HCT116 (cell line): ENCODE data around the gene CLIC5.

Experiments used
- CEBPB ChIP-seq: IDR thresholded peaks from 2 replicates; pipeline ENCODE4 v1.6.1; 2012; ENCODE audit warnings: low read depth
- ELF1 ChIP-seq: IDR thresholded peaks from 2 replicates; pipeline ENCODE4 v1.6.1; 2012; ENCODE audit warnings: low read depth, borderline replicate concordance
- EZH2phosphoT487 ChIP-seq: fragments of 200-600 bp; IDR thresholded peaks from 2 replicates; pipeline ENCODE4 v1.6.1; 2018; ENCODE audit warnings: antibody characterized with exemption, borderline replicate concordance
- POLR2AphosphoS5 ChIP-seq: IDR thresholded peaks from 2 replicates; pipeline ENCODE4 v1.6.1; 2011; ENCODE audit warnings: mild to moderate bottlenecking, low read depth, low read length, moderate library complexity
- YY1 ChIP-seq: IDR thresholded peaks from 2 replicates; pipeline ENCODE4 v1.6.1; 2011; ENCODE audit warnings: low read length, low read depth, moderate library complexity, mild to moderate bottlenecking; ENCODE audit not compliant: insufficient replicate concordance; ENCODE audit errors: extremely low read depth
- TF ChIP-seq, protein P1 (sequence below), 3 experiments: fragments of 200-600 bp in 1 of 3; sonication (generic) in 1 of 3; IDR thresholded peaks in 2 of 3; conservative IDR thresholded peaks in 1 of 3; 2 replicates each; pipeline ENCODE4 v1.5.1; 2012 to 2017; ENCODE audit warnings: low read depth in 2 of 3, low read length in 2 of 3, antibody characterized with exemption in 1 of 3, borderline replicate concordance in 1 of 3, control low read depth in 1 of 3, mild to moderate bottlenecking in 1 of 3, mixed read lengths in 1 of 3, mixed run types in 1 of 3, moderate library complexity in 1 of 3; ENCODE audit not compliant: insufficient read depth in 1 of 3

DNA sequence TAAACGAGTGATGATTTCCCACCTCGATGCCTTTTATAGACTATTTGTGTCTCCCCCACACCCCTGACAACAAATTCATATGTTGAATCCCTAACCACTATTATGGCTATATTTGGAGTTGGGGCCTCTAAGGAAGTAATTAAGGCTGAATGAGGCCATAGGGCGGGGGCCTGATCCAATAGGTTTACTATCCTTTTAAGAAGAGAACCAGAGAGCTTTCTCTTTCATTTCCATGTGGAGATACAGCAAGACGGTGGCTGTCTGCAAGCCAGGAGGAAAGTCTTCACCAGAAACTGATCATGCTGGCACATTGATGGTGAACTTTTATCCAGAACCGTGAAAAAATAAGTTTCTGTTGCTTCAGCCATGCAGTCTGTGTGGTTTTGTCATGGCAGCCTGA, 38.9 kb upstream of the CLIC5 start:
- TF ChIP-seq YY1 (no peak), POLR2AphosphoS5 (no peak), ELF1 (no peak), EZH2phosphoT487 (no peak), CEBPB (no peak)
- TF ChIP-seq, protein P1, sequence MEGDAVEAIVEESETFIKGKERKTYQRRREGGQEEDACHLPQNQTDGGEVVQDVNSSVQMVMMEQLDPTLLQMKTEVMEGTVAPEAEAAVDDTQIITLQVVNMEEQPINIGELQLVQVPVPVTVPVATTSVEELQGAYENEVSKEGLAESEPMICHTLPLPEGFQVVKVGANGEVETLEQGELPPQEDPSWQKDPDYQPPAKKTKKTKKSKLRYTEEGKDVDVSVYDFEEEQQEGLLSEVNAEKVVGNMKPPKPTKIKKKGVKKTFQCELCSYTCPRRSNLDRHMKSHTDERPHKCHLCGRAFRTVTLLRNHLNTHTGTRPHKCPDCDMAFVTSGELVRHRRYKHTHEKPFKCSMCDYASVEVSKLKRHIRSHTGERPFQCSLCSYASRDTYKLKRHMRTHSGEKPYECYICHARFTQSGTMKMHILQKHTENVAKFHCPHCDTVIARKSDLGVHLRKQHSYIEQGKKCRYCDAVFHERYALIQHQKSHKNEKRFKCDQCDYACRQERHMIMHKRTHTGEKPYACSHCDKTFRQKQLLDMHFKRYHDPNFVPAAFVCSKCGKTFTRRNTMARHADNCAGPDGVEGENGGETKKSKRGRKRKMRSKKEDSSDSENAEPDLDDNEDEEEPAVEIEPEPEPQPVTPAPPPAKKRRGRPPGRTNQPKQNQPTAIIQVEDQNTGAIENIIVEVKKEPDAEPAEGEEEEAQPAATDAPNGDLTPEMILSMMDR (IDR thresholded peaks at IDR 0.05 in 2 of 3, conservative IDR thresholded peaks at IDR 0.05 in 1 of 3; ENCODE audit: borderline replicate concordance in 1 of 3, insufficient read depth in 1 of 3, low read depth in 2 of 3, low read length in 2 of 3): no peak
